COLO829 (cell line): Measurements from ENCODE around the gene PPP1R16B.
"Not testable (repeated sequence)": the region's sequence is repeated elsewhere in the genome, so short reads cannot be mapped to it uniquely, and the experiment has no call there.

Experiments used
- DNase-seq: peaks from one replicate; pipeline ENCODE4 v3.0.0; 2012; ENCODE audit warnings: low spot score

The PPP1R16B gene

GRCh38 chr20:38791940-38792339 is 13.6 kb upstream of the PPP1R16B start:
- DNase-seq, result no peak

GRCh38 chr20:38794057-38794456 is 11.4 kb upstream of the PPP1R16B start:
- not testable (repeated sequence) for DNase-seq

- DNase-seq, result no peak
Measured at GRCh38 chr20:38798266-38798665, 7.2 kb upstream of the PPP1R16B start.

- no peak for DNase-seq
Measured at GRCh38 chr20:38799203-38799602, 6.3 kb upstream of the PPP1R16B start.

GRCh38 chr20:38800882-38801281 is 4.6 kb upstream of the PPP1R16B start:
- no peak for DNase-seq

- no peak for DNase-seq
Measured at GRCh38 chr20:38804221-38804620, 1.3 kb upstream of the PPP1R16B start.

- DNase-seq, result no peak
Measured at GRCh38 chr20:38804682-38805501, 605 bp upstream of the PPP1R16B start.

GRCh38 chr20:38805958-38806854 is 709 bp downstream of the PPP1R16B start:
- no peak for DNase-seq

GRCh38 chr20:38806855-38807655 is 1.6 kb downstream of the PPP1R16B start:
- no peak for DNase-seq

- DNase-seq, result no peak
Measured at GRCh38 chr20:38809942-38810341, 4.4 kb downstream of the PPP1R16B start.

GRCh38 chr20:38810926-38811630 is 5.6 kb downstream of the PPP1R16B start:
- no peak for DNase-seq

GRCh38 chr20:38811769-38812168 is 6.3 kb downstream of the PPP1R16B start:
- no peak for DNase-seq

GRCh38 chr20:38812182-38812581 is 6.7 kb downstream of the PPP1R16B start:
- no peak for DNase-seq

GRCh38 chr20:38812709-38813573 is 7.4 kb downstream of the PPP1R16B start:
- no peak for DNase-seq

GRCh38 chr20:38813574-38813962 is 8.1 kb downstream of the PPP1R16B start:
- DNase-seq, result not testable (repeated sequence)

GRCh38 chr20:38815446-38815845 is 9.9 kb downstream of the PPP1R16B start:
- no peak for DNase-seq

GRCh38 chr20:38818113-38819065 is 12.9 kb downstream of the PPP1R16B start:
- DNase-seq, result no peak

GRCh38 chr20:38825571-38825900 is 20.0 kb downstream of the PPP1R16B start:
- DNase-seq, result no peak

GRCh38 chr20:38825901-38826625 is 20.6 kb downstream of the PPP1R16B start:
- DNase-seq, result no peak
